GM12872 (cell line): ENCODE measurements around the gene TFPT.

ENCODE experiments used
- TF ChIP-seq, protein P1 (sequence below): IDR thresholded peaks from 3 replicates; pipeline ENCODE4 v1.5.1; 2011; ENCODE audit warnings: low read depth, mild to moderate bottlenecking, low read length, moderate library complexity; ENCODE audit not compliant: insufficient read depth

TFPT gene

DNA sequence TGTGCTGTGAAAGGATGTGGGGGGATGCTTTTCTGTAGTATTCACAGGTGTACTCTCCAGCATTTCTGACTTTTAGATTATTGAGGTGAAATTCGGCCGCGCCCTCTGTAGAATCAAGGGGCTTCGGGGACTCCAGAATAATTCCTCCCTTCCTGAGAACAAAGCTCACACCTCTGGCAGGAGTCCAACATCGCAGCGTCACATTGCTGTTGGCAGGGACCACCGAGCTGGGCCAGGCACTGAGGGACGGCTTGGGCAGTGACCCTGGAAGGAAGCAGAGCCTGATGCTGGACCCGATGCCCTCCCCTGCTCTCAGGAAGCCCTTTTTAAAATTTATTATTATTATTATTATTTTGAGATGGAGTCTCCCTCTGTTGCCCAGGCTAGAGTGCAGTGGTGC lies 40.6 kb downstream of the TFPT start:
- TF ChIP-seq, protein P1, sequence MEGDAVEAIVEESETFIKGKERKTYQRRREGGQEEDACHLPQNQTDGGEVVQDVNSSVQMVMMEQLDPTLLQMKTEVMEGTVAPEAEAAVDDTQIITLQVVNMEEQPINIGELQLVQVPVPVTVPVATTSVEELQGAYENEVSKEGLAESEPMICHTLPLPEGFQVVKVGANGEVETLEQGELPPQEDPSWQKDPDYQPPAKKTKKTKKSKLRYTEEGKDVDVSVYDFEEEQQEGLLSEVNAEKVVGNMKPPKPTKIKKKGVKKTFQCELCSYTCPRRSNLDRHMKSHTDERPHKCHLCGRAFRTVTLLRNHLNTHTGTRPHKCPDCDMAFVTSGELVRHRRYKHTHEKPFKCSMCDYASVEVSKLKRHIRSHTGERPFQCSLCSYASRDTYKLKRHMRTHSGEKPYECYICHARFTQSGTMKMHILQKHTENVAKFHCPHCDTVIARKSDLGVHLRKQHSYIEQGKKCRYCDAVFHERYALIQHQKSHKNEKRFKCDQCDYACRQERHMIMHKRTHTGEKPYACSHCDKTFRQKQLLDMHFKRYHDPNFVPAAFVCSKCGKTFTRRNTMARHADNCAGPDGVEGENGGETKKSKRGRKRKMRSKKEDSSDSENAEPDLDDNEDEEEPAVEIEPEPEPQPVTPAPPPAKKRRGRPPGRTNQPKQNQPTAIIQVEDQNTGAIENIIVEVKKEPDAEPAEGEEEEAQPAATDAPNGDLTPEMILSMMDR, result no peak

DNA sequence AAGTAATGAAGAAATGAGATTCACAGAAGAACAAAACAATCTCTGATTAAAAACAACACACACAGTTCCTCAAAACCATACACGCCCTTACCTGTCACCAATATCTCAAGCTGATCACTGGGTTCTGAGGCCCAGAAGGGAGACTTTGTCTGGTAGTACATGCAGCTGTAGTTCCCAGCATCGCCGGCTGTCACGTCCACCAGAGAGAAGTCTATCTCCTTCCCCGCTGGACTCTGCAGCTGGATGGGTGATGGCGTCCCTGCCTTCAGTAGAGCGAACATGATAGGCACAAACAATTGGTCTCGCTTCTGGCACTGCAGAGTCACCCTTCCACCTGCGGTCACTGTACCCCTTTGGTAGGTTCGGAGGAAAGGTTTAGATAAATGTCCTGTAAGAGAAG lies 41.6 kb downstream of the TFPT start:
- TF ChIP-seq, protein P1, result no peak

DNA sequence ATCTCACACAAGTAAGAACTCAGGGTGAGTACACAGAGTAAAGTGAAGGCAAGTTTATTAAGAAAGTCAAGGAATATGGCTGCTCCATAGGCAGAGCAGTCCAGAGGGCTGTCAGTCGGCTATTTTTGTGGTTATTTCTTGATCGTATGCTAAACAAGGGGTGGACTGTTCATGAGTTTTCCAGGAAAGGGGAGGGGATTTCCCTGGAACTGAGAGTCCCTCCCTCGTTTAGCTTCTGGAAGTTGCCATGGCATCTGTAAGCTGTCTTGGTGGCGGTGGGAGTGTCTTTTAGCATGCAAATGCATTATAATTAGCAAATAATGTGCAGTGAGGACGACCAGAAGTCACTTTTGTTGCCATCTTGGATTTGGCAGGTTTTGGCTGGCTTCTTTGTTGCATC lies 46.0 kb downstream of the TFPT start:
- TF ChIP-seq, protein P1, result no peak

DNA sequence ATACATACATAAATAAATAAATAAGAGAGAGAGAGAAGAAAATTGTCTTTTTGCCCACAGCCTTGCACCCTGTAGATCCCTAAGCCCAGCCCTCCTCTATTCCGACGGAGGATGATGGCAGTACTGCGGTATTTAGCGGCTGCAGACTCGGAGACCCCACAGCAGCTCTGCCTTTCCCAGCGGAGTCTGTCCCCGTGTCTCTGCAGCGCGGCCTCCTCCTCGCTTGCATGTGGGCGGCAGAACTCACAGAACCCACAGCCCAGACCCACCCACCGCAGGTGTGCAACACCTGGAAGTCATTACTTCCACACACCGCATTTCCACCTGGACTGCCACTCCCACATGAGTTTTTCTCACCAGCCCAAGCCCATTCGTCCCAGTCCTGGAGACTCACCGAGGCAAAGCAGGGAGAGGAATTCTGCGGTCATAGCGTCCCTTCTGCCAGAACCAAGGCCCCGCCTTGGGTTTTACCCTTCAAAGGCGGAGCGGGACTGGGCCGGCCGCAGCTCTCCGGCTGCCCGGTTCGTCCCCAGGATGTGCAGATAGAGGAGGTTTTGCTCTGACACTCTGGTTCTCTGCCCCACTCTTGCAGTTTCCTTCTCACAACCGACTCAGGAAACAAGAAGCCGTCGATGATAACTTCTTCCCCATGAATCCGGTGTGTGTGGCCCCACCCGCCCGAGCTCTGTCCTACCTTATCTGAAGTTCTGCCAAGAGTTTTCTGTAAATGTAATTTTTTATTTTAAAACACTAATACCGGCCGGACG lies 51.9 kb downstream of the TFPT start, which contains the start of gene VSTM1:
TSS of gene VSTM1 (minus strand) at position 548 of the 767 bp plus-strand sequence. CDS start at position 428, 120 bp downstream.
- TF ChIP-seq, protein P1, result no peak

DNA sequence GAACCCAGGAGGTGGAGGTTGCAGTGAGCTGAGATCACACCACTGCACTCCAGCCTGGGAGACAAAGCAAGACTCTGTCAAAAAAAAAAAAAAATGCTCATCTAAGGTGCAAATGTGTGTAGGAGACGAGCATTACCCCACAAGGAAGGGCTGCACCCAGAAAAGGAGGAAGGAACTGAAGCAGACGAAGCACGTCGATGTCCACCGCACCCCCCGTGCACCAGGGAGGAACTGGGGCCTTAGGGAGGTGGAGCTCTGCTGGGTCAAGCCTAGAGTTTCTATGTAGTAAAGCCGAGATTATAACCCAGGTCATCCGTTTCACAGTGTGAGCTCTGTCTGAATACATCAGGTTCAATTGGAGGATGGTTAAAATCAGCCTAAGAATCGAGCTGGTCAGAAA lies 52.8 kb downstream of the TFPT start:
- TF ChIP-seq, protein P1, result no peak
